Testis (tissue), 2 donors: ENCODE data around the gene CETN3.

ENCODE experiments used
- CTCF ChIP-seq, 3 experiments: fragments of 450-650 bp in 2 of 3; fragments of 200-600 bp in 1 of 3; sonication (generic) in 1 of 3; IDR thresholded peaks; one replicate each; pipeline ENCODE4 v1.5.1; 2016 to 2019; ENCODE audit warnings: antibody characterized with exemption in 3 of 3, mild to moderate bottlenecking in 2 of 3, moderate library complexity in 1 of 3
- POLR2A ChIP-seq: fragments of 450-650 bp; IDR thresholded peaks from one replicate; pipeline ENCODE4 v1.6.1; 2017; ENCODE audit warnings: antibody characterized with exemption, mild to moderate bottlenecking, moderate library complexity

- TF ChIP-seq CTCF (IDR thresholded peaks at IDR 0.05) (no peak), POLR2A (no peak)
These were observed 6.9 kb downstream of the CETN3 start for GRCh38 chr5:90402521-90403255.
